Stomach (tissue), 9 donors: ENCODE data around the gene CHCHD6. TPM values are rescaled to one million over a fixed set of nuclear protein-coding genes. Genes with fewer than 3 reads are reported as not detected.
A peak's percentile ranks its signal among the peaks of the same experiment; 100 is the strongest.

Experiments used
- DNase-seq, 2 donors: peaks; one replicate each; pipeline versions ENCODE4 v3.0.0 to v3.0.0-alpha.2; 2013 to 2019
- H3K27ac ChIP-seq, 5 donors: fragments of 200-600 bp in 4 of 5; sonication (generic) in 4 of 5; one replicate each; pipeline ENCODE4 v1.5.1; 2013 to 2019; ENCODE audit warnings: mild to moderate bottlenecking in 1 of 5, moderate library complexity in 1 of 5
- H3K27me3 ChIP-seq, 3 donors: fragments of 200-600 bp; sonication (generic); one replicate each; pipeline ENCODE4 v1.5.1; 2017 to 2019; ENCODE audit warnings: mixed run types in 1 of 3
- H3K36me3 ChIP-seq, 4 donors: fragments of 200-600 bp; sonication (generic); 1 replicate in 3 of 4; 2 replicates in 1 of 4; pipeline ENCODE4 v1.5.1; 2016 to 2019
- H3K4me1 ChIP-seq, 4 donors: fragments of 200-600 bp; sonication (generic); one replicate each; pipeline ENCODE4 v1.5.1; 2016 to 2019
- H3K4me3 ChIP-seq, 4 donors: fragments of 200-600 bp; sonication (generic) in 3 of 4; one replicate each; pipeline ENCODE4 v1.5.1; 2016 to 2019; ENCODE audit warnings: mild to moderate bottlenecking in 1 of 4
- H3K9me3 ChIP-seq, 4 donors: fragments of 200-600 bp; sonication (generic); one replicate each; pipeline ENCODE4 v1.5.1; 2016 to 2019
- EP300 ChIP-seq: sonication (generic); formaldehyde crosslinking; IDR thresholded peaks from one replicate; pipeline ENCODE4 v1.6.1; 2017; ENCODE audit warnings: antibody characterized with exemption
- POLR2A ChIP-seq, 4 donors: fragments of 450-650 bp; IDR thresholded peaks; one replicate each; pipeline ENCODE4 v1.6.1; 2016; ENCODE audit warnings: antibody characterized with exemption in 4 of 4, control low read depth in 2 of 4, mild to moderate bottlenecking in 1 of 4, moderate library complexity in 1 of 4
- POLR2AphosphoS5 ChIP-seq, 3 donors: sonication (generic); formaldehyde crosslinking; IDR thresholded peaks; one replicate each; pipeline ENCODE4 v1.6.1; 2016; ENCODE audit warnings: antibody characterized with exemption in 3 of 3
- WGBS, 5 donors: extraction: QIAGEN DNeasy Blood & Tissue Kit in 3 of 5; methylation state at CpG; one replicate each; pipeline versions ENCODE4 v1.1.5 to v1.1.7; 2013 to 2018; 5-methylcytosine and 5-hydroxymethylcytosine counted together
- intact Hi-C: fragments of 100-400 bp; cut with DNase I; formaldehyde crosslinking; loops from one replicate; pipeline ENCODE4 v1.15.1; 2023; ENCODE audit warnings: low total_unique reads
- polyA plus RNA-seq, 3 donors: library from polyadenylated mRNA; stranded (reverse); fragments of 200-250 nt; gene quantifications; one replicate each; pipeline ENCODE4 v1.2.3, GENCODE V29; 2013
- total RNA-seq, 5 donors: library from RNA; depleted of rRNA; stranded (reverse); fragments of >200 nt; gene quantifications; one replicate each; pipeline versions ENCODE4 v1.1.0 to v1.2.3, GENCODE V29; 2014 to 2016
- TF ChIP-seq, protein P1 (sequence below), 7 experiments: fragments of 450-650 bp in 4 of 7; fragments of 200-600 bp in 3 of 7; sonication (generic) in 3 of 7; IDR thresholded peaks; one replicate each; pipeline ENCODE4 v1.5.1; 2016 to 2019; ENCODE audit warnings: antibody characterized with exemption in 7 of 7, control low read depth in 2 of 7, mild to moderate bottlenecking in 1 of 7
- donor health status: healthy with polysubstance abuse.
- donor health status: Bipolar disorder and iron deficiency.
- donor health status: healthy.

Gene CHCHD6
- total and polyA plus RNA-seq, 8 donors: 4.0 to 40.8 (median 11.9) TPM; not detected in 1

DNA sequence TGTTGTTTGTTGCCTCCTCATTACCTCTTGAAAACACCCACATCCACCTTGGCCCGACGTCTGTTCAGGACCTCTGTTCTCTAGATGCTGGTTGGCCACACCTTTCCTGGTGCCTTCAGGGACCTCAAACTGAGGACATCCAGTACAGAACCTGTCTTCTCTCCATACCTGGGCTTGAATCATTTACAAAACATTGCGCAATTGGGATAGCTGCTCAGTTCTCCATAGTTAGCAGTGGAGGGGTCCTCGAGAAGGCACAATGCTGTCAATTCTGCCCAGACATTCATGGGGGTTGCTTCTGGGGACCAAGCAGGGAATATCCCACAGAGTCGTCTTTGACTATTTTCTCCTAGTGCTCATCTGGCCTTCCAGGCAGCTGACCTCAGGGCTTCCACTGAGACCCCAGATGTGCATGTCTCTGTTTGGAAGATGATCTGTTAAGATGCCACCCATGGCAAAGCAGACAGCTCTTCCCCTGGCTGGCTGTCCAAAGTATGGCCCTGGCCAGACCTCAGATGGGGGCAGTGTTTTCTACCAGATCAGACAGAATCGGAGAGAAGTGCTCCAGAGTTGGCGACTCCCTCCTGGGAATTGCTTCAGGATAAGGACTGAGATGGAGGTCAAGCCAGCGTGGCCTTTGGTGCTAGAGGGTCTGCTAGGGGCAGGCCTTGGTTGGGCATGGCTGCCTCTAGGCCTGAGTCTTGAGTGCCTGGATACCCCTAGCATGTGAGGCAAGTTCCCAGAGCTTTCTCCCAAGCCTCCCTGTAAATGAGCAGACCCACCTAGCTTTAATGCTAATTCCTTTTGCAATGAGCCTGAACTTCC, 46.1 kb downstream of the CHCHD6 start:
- Histone ChIP-seq H3K36me3 (no peaks in the 10 kb centered on the region), H3K4me3 (no peak overlapping the region), H3K27me3 (no peaks in the 10 kb centered on the region), H3K27ac (no peak overlapping the region), H3K9me3 (no peaks in the 10 kb centered on the region), H3K4me1 (peaks cover 0 to 37% (median 17%) of the 10 kb centered on the region in 4 donors)
- 80 to 96% (median 93%) methylated on average over 6 to 8 of the region's 8 CpGs for WGBS, 5 donors
- intact Hi-C loops: loop anchor here (5.0 kb wide), 2 partner anchors 232 to 707 kb away; partner anchors contain the start of gene PLXNA1
- TF ChIP-seq POLR2A (IDR thresholded peaks at IDR 0.05) (no peak), POLR2AphosphoS5 (IDR thresholded peaks at IDR 0.05) (no peak), EP300 (no peak)
- TF ChIP-seq, protein P1, sequence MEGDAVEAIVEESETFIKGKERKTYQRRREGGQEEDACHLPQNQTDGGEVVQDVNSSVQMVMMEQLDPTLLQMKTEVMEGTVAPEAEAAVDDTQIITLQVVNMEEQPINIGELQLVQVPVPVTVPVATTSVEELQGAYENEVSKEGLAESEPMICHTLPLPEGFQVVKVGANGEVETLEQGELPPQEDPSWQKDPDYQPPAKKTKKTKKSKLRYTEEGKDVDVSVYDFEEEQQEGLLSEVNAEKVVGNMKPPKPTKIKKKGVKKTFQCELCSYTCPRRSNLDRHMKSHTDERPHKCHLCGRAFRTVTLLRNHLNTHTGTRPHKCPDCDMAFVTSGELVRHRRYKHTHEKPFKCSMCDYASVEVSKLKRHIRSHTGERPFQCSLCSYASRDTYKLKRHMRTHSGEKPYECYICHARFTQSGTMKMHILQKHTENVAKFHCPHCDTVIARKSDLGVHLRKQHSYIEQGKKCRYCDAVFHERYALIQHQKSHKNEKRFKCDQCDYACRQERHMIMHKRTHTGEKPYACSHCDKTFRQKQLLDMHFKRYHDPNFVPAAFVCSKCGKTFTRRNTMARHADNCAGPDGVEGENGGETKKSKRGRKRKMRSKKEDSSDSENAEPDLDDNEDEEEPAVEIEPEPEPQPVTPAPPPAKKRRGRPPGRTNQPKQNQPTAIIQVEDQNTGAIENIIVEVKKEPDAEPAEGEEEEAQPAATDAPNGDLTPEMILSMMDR (IDR thresholded peaks at IDR 0.05): no peak
- no peak for DNase-seq

DNA sequence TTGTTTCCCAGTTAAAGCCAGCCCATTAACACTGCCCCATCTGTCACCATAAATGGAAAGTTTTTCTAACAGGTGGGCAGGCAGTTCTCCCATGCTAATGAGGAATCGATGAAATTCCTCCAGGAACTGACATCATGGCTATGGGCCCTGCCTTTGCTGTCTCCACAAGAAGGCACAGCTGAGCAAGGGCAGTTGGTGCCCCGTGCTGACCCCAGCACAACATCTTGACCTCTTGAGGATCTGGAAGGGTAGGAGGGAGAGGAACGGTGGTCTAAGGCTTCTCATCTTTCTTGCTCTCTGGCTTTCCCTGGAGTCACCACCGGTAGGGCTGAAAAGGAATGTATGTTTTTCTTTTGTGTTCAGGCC, 46.7 kb downstream of the CHCHD6 start:
- H3K9me3 ChIP-seq: no peaks in the 10 kb centered on the region
- 64 to 73% (median 72%) methylated on average over 4 of the region's 4 CpGs for WGBS, 5 donors
- H3K36me3 ChIP-seq: no peaks in the 10 kb centered on the region
- peak in 1 of 2 donors; percentile 41 for DNase-seq
- H3K4me1 ChIP-seq: peaks cover 0 to 32% (median 15%) of the 10 kb centered on the region in 4 donors
- no peak overlapping the region for H3K4me3 ChIP-seq
- intact Hi-C loops: loop anchor here (5.0 kb wide), 1 partner anchor 232 kb away; the partner anchor contains the start of gene PLXNA1
- no peaks in the 10 kb centered on the region for H3K27me3 ChIP-seq
- H3K27ac ChIP-seq: no peak overlapping the region
- no peak for TF ChIP-seq EP300
- no peak for TF ChIP-seq POLR2A (IDR thresholded peaks at IDR 0.05)
- TF ChIP-seq POLR2AphosphoS5 (IDR thresholded peaks at IDR 0.05): no peak
- TF ChIP-seq, protein P1 (IDR thresholded peaks at IDR 0.05): no peak

DNA sequence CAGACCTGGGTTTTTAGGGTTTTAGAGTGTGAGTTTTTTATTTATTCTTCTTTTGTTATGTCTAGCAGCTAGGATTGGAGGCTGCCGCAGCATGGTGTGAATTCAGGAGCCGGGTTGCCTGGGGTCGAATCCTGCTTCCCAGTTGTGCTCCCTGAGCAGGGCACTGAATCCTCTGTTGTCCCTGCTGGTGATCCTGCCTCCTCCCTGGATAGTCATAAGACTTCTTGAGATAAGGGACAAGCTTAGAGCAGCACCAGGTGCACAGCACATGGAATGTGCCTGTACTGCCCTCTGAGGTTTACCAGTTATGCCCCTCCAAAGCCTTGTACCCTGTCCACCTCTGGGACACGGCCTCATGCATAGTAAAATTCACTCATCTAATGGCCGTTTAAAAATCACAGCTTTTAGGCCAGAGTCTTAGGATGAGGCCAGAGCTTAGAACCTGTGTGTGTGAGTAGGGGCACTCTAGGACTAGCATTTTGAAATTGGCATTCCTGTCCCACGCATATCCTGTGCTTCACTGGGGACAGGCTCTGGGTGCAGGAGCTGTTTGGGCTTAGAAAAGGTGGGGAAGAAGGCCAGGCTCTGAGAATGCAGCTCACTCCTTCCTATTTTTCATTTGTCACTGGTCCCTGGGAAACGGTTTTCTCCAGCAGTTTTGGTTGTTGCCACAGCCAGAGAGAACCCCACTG, 47.7 kb downstream of the CHCHD6 start:
- DNase-seq: no peak
- Histone ChIP-seq H3K27me3 (no peaks in the 10 kb centered on the region), H3K4me1 (peaks cover 0 to 22% (median 6%) of the 10 kb centered on the region in 4 donors), H3K27ac (no peak overlapping the region), H3K4me3 (no peak overlapping the region), H3K9me3 (no peaks in the 10 kb centered on the region), H3K36me3 (no peaks in the 10 kb centered on the region)
- intact Hi-C loops: loop anchor here (5.0 kb wide), 1 partner anchor 231 kb away; the partner anchor contains the start of gene PLXNA1
- 73 to 77% (median 74%) methylated on average over 7 of the region's 7 CpGs for WGBS, 5 donors
- TF ChIP-seq EP300 (no peak), POLR2AphosphoS5 (IDR thresholded peaks at IDR 0.05) (no peak), POLR2A (IDR thresholded peaks at IDR 0.05) (no peak)
- TF ChIP-seq, protein P1 (IDR thresholded peaks at IDR 0.05): no peak
